Measurements from ENCODE around the gene COG7.

DNA sequence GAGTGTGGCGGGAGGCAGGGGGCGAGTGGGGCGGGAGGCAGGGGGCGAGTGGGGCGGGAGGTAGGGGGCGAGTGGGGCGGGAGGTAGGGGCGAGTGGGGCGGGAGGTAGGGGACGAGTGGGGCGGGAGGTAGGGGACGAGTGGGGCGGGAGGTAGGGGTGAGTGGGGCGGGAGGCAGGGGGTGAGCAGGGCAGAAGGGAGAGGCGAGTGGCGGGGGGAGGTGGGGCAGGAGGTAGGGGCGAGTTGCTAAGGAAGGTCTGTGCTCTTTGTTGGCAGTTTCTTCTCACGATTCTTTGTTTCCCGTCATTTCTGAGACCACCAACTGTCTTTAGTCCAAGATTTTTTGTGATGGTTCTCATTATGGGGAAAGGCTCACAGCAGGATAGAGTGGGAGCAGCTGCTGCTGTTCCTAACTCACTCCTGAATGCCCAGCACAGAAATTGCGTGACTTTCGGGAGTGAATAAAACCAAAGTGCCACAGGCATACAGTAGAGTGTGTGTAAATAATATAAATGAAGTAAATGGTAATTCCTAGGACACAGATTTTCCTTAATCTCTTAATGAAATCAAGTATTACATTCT, 44.7 kb downstream of the COG7 start:
- TF ChIP-seq ZNF384 (IDR thresholded peaks at IDR 0.05) (no peak), FOXM1 (IDR thresholded peaks at IDR 0.05; ENCODE audit: borderline replicate concordance) (no peak), BHLHE40 (IDR thresholded peaks at IDR 0.05; ENCODE audit: borderline replicate concordance) (no peak)
